ENCODE results near the gene MTHFD1L.
"Not testable (repeated sequence)": the region's sequence is repeated elsewhere in the genome, so short reads cannot be mapped to it uniquely, and the experiment has no call there.

The MTHFD1L gene

GRCh38 chr6:151018911-151019782 is 153.6 kb downstream of the MTHFD1L start:
- no peak for DNase-seq

GRCh38 chr6:151021896-151022295 is 156.4 kb downstream of the MTHFD1L start:
- no peak for DNase-seq

GRCh38 chr6:151022492-151022891 is 157.0 kb downstream of the MTHFD1L start:
- DNase-seq = no peak

DNA sequence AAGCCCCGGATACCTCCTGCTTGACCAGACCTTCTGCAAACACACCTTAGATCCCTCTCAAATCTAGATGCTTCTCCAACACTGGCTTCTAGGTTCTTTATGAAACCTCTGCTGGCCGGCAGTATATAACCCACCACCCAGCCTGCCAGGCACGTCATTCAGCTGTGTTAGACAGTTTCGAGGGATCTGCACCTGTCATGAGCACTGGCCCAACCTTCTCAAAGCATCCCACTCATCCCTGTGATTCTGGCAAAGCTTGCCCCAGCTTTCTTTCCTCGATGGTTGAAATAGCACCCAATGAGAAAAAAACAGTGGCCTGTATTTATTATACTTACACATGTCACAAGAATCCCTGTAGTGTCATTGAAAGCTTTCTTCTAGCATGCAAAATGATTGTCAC is 157.8 kb downstream of the MTHFD1L start:
- DNase-seq = no peak

DNA sequence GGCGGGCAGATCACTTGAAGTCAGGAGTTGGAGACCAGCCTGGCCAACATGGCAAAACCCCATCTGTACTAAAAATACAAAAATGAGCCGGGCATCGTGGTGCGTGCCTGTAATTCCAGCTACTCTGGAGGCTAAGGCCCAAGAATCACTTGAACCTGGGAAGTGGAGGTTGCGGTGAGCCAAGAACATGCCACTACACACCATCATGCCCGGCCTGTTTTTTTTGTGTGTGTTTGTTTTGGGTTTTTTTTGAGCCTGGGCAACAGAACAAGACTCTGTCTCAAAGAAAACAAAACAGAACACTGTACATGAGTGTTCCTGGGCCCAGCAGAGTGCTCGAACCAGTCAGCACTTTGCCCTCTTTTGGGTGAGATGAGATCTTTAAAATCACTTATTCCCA is 159.1 kb downstream of the MTHFD1L start:
- no peak for DNase-seq

GRCh38 chr6:151025076-151025475 is 159.6 kb downstream of the MTHFD1L start:
- DNase-seq = no peak

GRCh38 chr6:151026041-151026663 is 160.7 kb downstream of the MTHFD1L start:
- no peak for DNase-seq

- DNase-seq = no peak
Observed at GRCh38 chr6:151027295-151027747, 161.8 kb downstream of the MTHFD1L start.

GRCh38 chr6:151027936-151028838 is 162.7 kb downstream of the MTHFD1L start:
- DNase-seq = no peak

GRCh38 chr6:151029970-151030369 is 164.5 kb downstream of the MTHFD1L start:
- DNase-seq = no peak

DNA sequence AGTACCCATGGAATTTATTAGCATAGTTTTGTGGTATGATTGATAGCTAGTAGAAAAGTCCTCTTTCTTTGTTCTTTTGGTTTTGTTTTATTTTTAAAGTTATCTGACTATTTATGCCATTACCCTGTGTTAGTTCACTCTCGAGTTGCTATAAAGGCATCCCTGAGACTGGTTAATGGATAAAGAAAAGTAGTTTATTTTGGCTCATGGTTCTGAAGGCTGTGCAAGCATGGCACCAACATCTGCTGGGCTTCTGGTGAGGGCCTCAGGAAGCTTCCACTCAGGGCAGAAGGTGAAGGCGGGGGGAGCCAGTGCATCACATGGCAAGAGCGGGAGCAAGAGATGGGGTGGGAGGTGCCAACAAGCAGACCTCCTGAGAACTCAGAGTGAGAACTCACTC is 166.5 kb downstream of the MTHFD1L start:
- DNase-seq = no peak

DNA sequence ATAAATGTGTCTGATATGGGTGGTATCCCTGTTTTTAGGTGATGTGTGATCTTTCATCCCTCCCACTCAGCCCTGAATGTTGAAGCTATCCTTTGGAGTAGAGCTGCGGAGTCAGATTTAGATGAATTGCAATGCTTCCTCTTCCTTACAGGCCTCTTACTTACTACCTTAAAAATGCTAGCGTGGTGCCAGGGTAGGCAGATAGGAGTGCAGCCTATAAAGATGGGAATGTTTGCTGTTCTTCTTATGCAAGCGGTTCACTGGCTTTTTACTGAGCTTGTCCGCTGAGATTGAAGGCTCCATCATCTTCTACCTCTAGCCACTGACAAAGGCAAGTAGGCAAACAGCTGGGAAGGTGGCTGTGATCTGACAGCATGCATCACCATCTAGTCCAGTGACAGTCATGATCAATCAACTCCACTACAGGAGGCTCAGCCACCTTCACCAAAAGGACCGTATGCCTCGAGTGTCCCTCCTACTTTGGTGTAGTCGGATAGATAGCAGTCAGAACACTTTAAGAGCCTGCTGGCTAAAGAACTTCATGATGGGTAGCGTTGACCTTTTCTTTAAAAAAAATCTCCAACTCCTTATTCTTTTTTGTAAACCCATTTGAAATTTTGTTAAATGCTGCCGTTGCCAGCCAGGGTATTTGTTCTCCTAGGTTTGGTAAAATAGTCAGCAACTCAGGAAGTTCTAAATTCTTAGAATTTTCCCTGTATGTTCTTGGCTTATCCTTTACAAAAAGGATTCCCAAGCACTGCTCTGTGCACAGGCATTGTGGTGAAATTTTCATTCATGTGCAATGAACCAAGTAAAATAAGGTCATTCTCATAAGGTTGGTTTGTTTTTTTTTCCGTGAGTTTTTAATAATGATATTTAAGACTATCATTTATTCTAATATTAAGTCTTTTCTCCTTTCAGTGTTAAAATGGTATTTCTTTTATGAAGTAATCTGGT is 169.6 kb downstream of the MTHFD1L start:
- no peak for DNase-seq

DNA sequence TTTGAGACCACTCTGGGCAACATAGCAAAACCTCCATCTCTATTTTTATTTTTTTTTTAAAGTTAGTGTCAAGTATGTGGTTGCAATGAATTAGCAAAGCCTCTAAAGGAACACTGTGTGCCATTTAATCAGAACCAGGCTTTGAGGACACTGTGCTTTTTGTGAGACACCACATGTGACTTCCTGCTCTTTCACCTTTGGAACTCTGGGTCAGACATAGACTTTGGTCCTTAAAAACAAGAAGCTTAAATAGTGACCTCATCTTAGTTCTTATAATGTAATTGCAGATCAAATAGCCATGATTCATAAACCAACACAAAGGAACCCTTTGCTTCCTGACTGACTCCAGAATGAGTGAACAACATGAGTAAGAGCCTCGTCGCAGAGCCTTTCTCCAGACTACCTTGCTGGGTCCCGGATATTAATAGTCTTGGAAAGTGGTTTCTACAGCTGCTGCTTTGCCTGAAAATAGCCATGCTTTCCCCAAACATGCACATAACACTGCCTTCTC is 170.8 kb downstream of the MTHFD1L start:
- not testable (repeated sequence) for DNase-seq

DNA sequence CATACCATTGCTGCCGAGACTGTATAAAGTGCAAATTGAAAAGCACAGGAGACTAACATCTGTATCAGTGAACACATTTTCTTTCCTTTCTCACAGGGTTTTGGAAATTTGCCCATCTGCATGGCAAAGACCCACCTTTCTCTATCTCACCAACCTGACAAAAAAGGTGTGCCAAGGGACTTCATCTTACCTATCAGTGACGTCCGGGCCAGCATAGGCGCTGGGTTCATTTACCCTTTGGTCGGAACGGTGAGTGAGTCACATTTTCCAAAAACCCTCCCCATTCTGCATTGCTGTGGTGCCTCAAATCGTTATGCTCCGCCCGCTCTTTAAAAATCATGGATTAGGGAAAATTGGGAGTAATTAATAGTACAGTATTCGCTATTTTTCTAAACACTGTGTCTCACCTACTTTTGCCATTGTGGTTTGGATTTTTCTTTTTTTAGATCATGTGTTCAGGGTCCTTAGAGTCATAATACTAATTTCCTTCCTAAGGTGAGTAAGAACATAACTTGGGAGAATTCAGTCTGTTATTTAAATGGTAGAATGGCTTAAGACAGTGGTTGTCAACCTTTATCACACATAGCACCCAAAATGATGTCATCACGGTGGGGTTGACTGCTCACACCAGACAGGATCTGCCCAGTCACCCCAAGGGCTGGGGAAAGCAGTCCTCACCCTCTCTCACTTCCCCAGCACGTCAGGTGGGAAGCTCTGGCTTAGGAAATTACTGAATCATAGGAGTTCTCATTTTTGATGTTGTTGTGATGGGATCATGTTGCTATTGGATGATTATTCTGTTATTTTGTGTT is 171.6 kb downstream of the MTHFD1L start:
- no peak for DNase-seq

- DNase-seq = no peak
Observed at GRCh38 chr6:151038616-151039015, 173.1 kb downstream of the MTHFD1L start.

DNA sequence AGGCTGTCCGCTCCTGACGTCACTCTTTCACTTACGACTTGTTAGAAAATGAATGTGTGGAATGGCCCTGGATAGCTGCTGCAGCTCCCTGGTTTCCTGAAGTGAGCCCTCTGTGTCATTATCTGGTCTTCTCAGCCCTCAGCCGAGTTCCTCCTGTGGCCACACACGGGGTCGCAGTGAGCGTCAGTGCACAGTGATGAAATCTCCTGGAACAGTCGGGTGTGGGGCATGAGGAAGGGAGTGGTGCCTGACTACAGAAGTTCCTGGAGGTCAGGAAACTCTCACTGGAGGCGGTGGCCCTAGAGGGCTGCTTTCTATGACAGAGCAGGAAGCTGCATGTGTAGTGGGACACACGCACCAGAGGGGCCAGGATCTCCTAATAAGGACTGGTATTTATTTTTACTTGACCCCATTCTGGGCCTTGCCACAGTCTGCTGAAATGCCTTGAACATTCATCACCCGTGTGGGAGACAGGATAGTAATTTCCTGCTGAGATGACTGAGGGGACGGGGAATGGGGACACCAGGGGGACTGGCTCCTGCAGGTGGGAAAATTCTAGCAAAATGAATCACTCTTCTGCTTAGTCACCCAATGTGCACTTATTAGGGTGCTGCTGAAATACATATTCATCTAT is 175.5 kb downstream of the MTHFD1L start:
- DNase-seq = not testable (repeated sequence)

GRCh38 chr6:151041686-151042085 is 176.2 kb downstream of the MTHFD1L start:
- no peak for DNase-seq

GRCh38 chr6:151042911-151043330 is 177.4 kb downstream of the MTHFD1L start:
- DNase-seq = not testable (repeated sequence)

DNA sequence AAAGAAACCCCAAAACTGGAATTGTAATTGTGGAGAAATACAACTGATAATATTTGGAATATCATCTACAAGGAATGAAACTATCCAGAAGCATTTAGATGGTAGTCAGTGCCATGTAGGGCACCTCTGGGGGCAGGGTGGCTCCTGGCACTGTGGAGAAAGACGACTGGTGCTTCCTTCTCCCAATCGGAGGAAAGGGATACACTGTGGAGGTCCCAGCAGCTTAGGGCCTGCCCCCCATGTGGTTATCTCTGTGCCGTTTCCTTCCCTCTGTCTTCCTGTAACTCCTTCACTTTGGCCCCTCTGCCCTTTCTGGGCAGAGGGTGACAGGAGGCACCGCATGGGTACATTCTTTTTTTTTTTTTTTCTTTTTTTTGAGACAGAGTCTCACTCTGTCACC is 178.4 kb downstream of the MTHFD1L start:
- no peak for DNase-seq
